Calu3 (cell line): ENCODE measurements around the gene CDKN3. TPM values are rescaled to one million over a fixed set of nuclear protein-coding genes. Genes with fewer than 3 reads are reported as not detected.
"Not testable (repeated sequence)": the region's sequence is repeated elsewhere in the genome, so short reads cannot be mapped to it uniquely, and the experiment has no call there.

Experiments used
- BruUV-seq: library from RNA; stranded (reverse); fragments of 400-500 nt; replicated peaks from 2 replicates; lab custom pipeline; 2021; lab: Mats Ljungman, UMichigan
- CTCF ChIA-PET: fragments of 300-600 bp; sonication (Branson Sonifier 250); formaldehyde crosslinking; loops from one replicate; lab custom pipeline; 2022; ENCODE audit warnings: antibody characterized with exemption; lab: Charles Lee
- DNase-seq: peaks from one replicate; pipeline ENCODE4 v3.0.0; 2022
- H3K27ac Mint-ChIP-seq: one replicate; pipeline ENCODE4 v1.8.0; 2022; ENCODE audit warnings: mixed read lengths; ENCODE audit not compliant: unreplicated experiment
- H3K27me3 Mint-ChIP-seq: one replicate; pipeline ENCODE4 v1.8.0; 2022; ENCODE audit warnings: mixed read lengths; ENCODE audit not compliant: unreplicated experiment
- H3K36me3 Mint-ChIP-seq: one replicate; pipeline ENCODE4 v1.8.0; 2022; ENCODE audit warnings: mild to moderate bottlenecking, moderate library complexity, mixed read lengths; ENCODE audit not compliant: insufficient read depth, unreplicated experiment
- H3K4me1 Mint-ChIP-seq: one replicate; pipeline ENCODE4 v1.8.0; 2022; ENCODE audit warnings: mild to moderate bottlenecking, low read depth, mixed read lengths; ENCODE audit not compliant: unreplicated experiment
- H3K4me3 Mint-ChIP-seq: one replicate; pipeline ENCODE4 v1.8.0; 2022; ENCODE audit warnings: mild to moderate bottlenecking, low read depth, moderate library complexity, mixed read lengths; ENCODE audit not compliant: unreplicated experiment
- H3K9me3 Mint-ChIP-seq: one replicate; pipeline ENCODE4 v1.8.0; 2022; ENCODE audit warnings: low read depth, mixed read lengths; ENCODE audit not compliant: unreplicated experiment
- intact Hi-C: fragments of 100-400 bp; cut with micrococcal nuclease; formaldehyde crosslinking; loops from one replicate; pipeline ENCODE4 v1.10.0; 2022; ENCODE audit not compliant: unreplicated experiment
- total RNA-seq: library from RNA; stranded (reverse); gene quantifications from 2 replicates; pipeline ENCODE4 v1.2.3, GENCODE V29; 2022
- TF ChIP-seq, protein P1 (sequence below): fragments of 200-600 bp; IDR thresholded peaks from one replicate; pipeline ENCODE4 v1.8.0; 2022; ENCODE audit warnings: antibody characterized with exemption; ENCODE audit not compliant: unreplicated experiment

The CDKN3 gene
- total RNA-seq, 1 experiment from 2014 or later, result 50.3 TPM

DNA sequence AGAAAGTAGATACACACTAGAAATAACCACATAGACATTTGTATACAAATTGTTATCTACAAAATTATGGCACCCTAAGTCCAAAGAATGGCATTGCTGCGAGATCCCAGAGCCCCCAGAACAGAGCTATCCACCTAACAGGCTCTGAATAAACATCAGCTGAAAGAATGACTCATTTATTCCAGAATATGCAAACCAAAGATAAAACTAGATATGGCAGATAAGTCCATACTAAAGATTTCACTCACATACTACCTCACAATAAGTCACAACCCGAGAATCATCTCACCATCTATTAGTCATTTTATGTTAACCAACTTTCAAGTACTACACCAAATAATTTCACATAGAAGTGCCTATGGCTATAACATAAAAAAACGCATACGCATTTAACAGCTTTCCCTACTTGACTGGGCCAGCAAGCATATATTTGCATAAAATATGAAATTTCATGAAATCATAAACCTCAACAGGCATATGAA, 38.7 kb downstream of the CDKN3 start:
- Mint-ChIP-seq H3K9me3 (no peaks in the 10 kb centered on the region), H3K4me3 (no peak overlapping the region), H3K36me3 (peaks cover 34% of the 10 kb centered on the region), H3K4me1 (peaks cover 40% of the 10 kb centered on the region), H3K27me3 (no peaks in the 10 kb centered on the region), H3K27ac (peak overlapping the region; percentile 40)
- TF ChIP-seq, protein P1, sequence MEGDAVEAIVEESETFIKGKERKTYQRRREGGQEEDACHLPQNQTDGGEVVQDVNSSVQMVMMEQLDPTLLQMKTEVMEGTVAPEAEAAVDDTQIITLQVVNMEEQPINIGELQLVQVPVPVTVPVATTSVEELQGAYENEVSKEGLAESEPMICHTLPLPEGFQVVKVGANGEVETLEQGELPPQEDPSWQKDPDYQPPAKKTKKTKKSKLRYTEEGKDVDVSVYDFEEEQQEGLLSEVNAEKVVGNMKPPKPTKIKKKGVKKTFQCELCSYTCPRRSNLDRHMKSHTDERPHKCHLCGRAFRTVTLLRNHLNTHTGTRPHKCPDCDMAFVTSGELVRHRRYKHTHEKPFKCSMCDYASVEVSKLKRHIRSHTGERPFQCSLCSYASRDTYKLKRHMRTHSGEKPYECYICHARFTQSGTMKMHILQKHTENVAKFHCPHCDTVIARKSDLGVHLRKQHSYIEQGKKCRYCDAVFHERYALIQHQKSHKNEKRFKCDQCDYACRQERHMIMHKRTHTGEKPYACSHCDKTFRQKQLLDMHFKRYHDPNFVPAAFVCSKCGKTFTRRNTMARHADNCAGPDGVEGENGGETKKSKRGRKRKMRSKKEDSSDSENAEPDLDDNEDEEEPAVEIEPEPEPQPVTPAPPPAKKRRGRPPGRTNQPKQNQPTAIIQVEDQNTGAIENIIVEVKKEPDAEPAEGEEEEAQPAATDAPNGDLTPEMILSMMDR, result no peak
- intact Hi-C loops, result no loop called here
- BruUV-seq, result no TSS peak
- DNase-seq, result no peak
- CTCF ChIA-PET, result interaction anchor here (1.6 kb wide), 1 partner anchor 15 kb away, joined by 4 read pairs; no protein-coding TSS in a partner anchor

DNA sequence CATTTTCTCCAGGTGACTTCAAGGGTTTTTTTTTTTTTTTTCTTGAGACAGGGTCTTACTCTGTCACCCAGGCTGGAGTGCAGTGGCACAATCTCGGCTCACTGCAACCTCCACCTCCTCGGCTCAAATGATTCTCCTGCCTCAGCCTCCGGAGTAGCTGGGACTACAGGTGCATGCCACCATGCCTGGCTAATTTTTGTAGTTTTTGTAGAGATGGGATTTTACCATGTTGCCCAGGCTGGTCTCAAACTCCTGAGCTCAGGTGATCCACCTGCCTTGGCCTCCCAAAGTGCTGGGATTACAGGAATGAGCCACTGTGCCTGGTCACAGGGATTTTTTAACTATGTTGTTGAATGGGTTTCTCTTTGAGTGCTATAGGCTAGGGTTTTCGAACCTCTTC, 41.1 kb downstream of the CDKN3 start:
- intact Hi-C loops, H3K9me3 Mint-ChIP-seq, H3K27me3 Mint-ChIP-seq, H3K27ac Mint-ChIP-seq, BruUV-seq, H3K4me3 Mint-ChIP-seq, DNase-seq: not testable (repeated sequence)
- peaks cover 38% of the 10 kb centered on the region for H3K36me3 Mint-ChIP-seq
- CTCF ChIA-PET, result interaction anchor here (0.7 kb wide), 3 partner anchors 14 to 1571 kb away, joined by 3 to 4 read pairs (median 4); no protein-coding TSS in a partner anchor
- peaks cover 49% of the 10 kb centered on the region for H3K4me1 Mint-ChIP-seq

DNA sequence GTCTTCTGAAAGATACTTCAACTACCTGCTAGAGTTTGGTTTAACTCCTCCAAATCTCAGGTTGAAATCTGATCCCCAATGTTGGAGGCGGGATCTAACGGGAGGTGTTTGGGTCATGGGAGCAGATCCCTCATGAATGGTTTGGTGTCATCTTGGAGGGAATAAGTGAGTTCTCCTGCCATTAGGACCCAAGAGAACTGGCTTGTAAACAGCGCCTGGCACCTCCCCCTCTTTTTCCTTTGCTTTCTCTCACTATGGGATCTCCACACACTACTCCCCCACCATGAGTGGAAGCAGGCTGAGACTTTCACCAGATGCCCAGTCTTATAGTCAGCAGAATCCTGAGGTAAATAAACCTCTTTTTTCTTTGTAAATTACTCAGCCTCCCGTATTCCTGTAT, 41.9 kb downstream of the CDKN3 start:
- Mint-ChIP-seq H3K4me3 (no peak overlapping the region), H3K27me3 (no peaks in the 10 kb centered on the region), H3K36me3 (peaks cover 37% of the 10 kb centered on the region), H3K4me1 (peaks cover 49% of the 10 kb centered on the region), H3K27ac (no peak overlapping the region), H3K9me3 (no peaks in the 10 kb centered on the region)
- TF ChIP-seq, protein P1, result no peak
- intact Hi-C loops, result no loop called here
- DNase-seq, result no peak
- CTCF ChIA-PET, result no interaction called here
- BruUV-seq, result no TSS peak

DNA sequence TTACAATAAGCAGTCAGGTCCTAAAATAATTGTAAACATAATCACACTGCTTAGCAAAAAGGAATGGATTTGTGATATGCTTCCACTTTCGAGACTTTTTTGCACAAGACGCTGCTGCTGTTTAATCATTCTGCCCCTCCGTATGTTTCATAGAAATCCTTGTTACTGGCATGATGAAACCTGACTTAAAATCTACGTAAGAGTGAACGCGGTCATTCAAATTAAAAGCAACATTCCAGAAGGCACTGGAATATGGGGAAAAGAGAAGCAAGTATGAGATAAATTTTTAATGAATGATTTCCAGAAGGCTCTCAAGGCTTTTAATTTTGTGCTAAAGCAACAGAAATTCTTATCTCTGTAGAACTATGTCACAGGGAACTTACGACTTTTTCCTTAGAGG, 43.2 kb downstream of the CDKN3 start:
- peak overlapping the region; percentile 80 for H3K27ac Mint-ChIP-seq
- DNase-seq, result no peak
- TF ChIP-seq, protein P1, result no peak
- peak overlapping the region; percentile 78 for H3K4me3 Mint-ChIP-seq
- CTCF ChIA-PET, result no interaction called here
- no peaks in the 10 kb centered on the region for H3K9me3 Mint-ChIP-seq
- H3K4me1 Mint-ChIP-seq, result peaks cover 42% of the 10 kb centered on the region
- intact Hi-C loops, result no loop called here
- no peaks in the 10 kb centered on the region for H3K27me3 Mint-ChIP-seq
- TSS peak; percentile 59 for BruUV-seq
- H3K36me3 Mint-ChIP-seq, result peaks cover 33% of the 10 kb centered on the region

DNA sequence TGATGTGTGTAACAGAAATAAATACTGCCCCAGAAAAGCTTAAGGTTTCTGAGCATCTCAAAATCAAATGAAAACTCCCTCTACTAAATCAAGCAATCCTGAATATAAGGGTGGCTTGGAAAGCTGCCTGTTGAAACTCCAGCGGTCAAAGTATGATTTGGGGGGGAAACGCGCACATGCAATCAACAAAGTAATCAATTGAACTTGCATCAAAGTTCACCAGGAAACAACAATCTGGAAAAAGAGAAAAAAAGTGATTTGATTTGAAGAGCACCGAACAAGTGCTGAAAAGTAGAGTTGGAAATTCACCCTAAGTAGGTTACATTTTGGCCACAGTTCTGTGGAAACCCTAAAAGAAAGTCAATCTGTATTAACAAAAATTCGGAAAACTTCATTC, 43.7 kb downstream of the CDKN3 start:
- CTCF ChIA-PET, result no interaction called here
- TF ChIP-seq, protein P1, result no peak
- DNase-seq, result no peak
- Mint-ChIP-seq H3K36me3 (peaks cover 33% of the 10 kb centered on the region), H3K27ac (peak overlapping the region; percentile 80), H3K9me3 (no peaks in the 10 kb centered on the region), H3K4me3 (peak overlapping the region; percentile 78), H3K4me1 (peaks cover 38% of the 10 kb centered on the region), H3K27me3 (no peaks in the 10 kb centered on the region)
- BruUV-seq, result no TSS peak
- intact Hi-C loops, result no loop called here
